RWPE1 (cell line): ENCODE data around the gene TMED4.

Experiments
- CTCF ChIA-PET: fragments of 350-600 bp; sonication (Branson Sonifier 250); formaldehyde crosslinking; extraction: SDS; loops from one replicate; lab custom pipeline; 2021; lab: Yijun Ruan, JAX
- POLR2A ChIA-PET: fragments of 400-600 bp; formaldehyde crosslinking; extraction: SDS; loops from one replicate; lab custom pipeline; 2020; ENCODE audit warnings: antibody characterized with exemption; ENCODE audit not compliant: low non-redundant PET; lab: Yijun Ruan, JAX
- DNase-seq: peaks from one replicate; pipeline ENCODE4 v3.0.0; 2012; ENCODE audit warnings: low spot score
- H3K27ac ChIP-seq: fragments of 450-650 bp; 2 replicates; pipeline ENCODE4 v1.5.1; 2017
- TF ChIP-seq, protein P1 (sequence below): fragments of 450-650 bp; conservative IDR thresholded peaks from 2 replicates; pipeline ENCODE4 v1.5.1; 2017; ENCODE audit warnings: low read depth, mild to moderate bottlenecking

The TMED4 gene

DNA sequence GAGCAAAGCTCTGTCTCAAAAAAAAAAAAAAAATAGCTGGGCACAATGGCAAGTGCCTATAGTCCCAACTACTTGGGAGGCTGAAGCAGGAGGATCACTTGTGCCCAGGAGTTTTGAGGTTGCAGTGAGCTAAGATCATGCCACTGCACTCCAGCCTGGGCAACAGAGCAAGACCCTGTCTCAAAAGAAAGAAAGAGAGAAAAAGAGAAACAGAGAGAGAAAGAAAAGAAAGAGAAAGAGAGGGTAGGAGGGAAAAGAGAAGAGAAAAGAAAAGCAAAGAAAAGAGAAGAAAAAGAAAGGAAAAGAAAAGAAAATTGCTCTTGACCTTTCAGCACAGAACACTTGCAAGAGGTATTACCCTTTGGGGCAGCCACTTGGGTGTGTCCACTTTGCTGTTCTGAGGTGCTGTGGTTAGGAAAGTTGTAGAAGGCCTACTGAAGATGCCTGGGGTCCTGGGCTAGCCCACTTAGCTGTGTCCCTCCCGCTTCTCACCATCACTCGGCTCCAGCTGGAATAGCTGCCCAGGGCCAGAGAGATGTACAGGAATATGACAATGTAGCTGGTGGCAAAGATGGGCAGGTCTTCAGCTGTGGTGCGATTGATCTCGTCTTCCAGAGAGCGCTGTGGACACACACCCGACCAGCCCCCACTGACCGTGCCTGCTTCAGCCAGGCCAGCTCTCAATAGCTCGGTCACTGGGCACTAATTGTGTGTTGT, 46.5 kb downstream of the TMED4 start:
- ChIA-PET POLR2A (no interaction called here), CTCF (interaction anchor here (0.7 to 1.2 kb wide), 3 partner anchors 13 to 29 kb away, joined by 3 to 5 read pairs (median 4); no protein-coding TSS in a partner anchor)
- H3K27ac ChIP-seq = no peak overlapping the region
- no peak for DNase-seq
- TF ChIP-seq, protein P1, sequence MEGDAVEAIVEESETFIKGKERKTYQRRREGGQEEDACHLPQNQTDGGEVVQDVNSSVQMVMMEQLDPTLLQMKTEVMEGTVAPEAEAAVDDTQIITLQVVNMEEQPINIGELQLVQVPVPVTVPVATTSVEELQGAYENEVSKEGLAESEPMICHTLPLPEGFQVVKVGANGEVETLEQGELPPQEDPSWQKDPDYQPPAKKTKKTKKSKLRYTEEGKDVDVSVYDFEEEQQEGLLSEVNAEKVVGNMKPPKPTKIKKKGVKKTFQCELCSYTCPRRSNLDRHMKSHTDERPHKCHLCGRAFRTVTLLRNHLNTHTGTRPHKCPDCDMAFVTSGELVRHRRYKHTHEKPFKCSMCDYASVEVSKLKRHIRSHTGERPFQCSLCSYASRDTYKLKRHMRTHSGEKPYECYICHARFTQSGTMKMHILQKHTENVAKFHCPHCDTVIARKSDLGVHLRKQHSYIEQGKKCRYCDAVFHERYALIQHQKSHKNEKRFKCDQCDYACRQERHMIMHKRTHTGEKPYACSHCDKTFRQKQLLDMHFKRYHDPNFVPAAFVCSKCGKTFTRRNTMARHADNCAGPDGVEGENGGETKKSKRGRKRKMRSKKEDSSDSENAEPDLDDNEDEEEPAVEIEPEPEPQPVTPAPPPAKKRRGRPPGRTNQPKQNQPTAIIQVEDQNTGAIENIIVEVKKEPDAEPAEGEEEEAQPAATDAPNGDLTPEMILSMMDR = no peak

- CTCF ChIA-PET = interaction anchor here (0.5 to 1.4 kb wide), 9 partner anchors 8 to 707 kb away, joined by 3 to 8 read pairs (median 4); no protein-coding TSS in a partner anchor
- DNase-seq = peak; percentile 51
- TF ChIP-seq, protein P1 = no peak; the same call in 1 of the 2 replicates
- no peak overlapping the region for H3K27ac ChIP-seq
- POLR2A ChIA-PET = no interaction called here
Measured at GRCh38 chr7:44534501-44534900, 47.5 kb downstream of the TMED4 start.

DNA sequence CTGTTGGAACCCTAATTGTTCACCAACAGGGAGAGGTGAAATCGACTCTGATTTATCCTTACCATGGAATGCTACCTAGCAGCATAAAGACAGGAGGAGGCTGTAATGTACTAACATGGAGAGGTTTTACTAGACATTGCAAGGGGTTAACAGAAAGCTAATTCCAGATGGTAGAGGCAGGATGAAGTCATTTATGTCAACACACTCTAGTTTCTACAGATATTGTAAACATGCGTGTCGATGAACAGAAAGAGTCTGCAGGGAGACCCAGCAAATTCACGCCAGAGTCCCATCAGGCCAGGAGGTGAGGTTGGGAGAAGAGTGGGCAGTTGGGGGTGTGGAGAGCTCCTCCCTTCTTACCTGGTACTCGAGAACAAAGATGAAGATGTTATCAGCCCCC, 47.9 kb downstream of the TMED4 start:
- DNase-seq = no peak
- POLR2A ChIA-PET = no interaction called here
- TF ChIP-seq, protein P1 = no peak
- H3K27ac ChIP-seq = no peak overlapping the region
- CTCF ChIA-PET = interaction anchor here (0.9 to 1.4 kb wide), 7 partner anchors 9 to 36 kb away, joined by 3 to 8 read pairs (median 5); no protein-coding TSS in a partner anchor

- CTCF ChIA-PET = interaction anchor here (0.6 to 1.4 kb wide), 3 partner anchors 9 to 314 kb away, joined by 3 to 4 read pairs (median 3); no protein-coding TSS in a partner anchor
- TF ChIP-seq, protein P1 = no peak
- DNase-seq = no peak
- POLR2A ChIA-PET = no interaction called here
- no peak overlapping the region for H3K27ac ChIP-seq
Measured at GRCh38 chr7:44533301-44534055, 48.6 kb downstream of the TMED4 start.

DNA sequence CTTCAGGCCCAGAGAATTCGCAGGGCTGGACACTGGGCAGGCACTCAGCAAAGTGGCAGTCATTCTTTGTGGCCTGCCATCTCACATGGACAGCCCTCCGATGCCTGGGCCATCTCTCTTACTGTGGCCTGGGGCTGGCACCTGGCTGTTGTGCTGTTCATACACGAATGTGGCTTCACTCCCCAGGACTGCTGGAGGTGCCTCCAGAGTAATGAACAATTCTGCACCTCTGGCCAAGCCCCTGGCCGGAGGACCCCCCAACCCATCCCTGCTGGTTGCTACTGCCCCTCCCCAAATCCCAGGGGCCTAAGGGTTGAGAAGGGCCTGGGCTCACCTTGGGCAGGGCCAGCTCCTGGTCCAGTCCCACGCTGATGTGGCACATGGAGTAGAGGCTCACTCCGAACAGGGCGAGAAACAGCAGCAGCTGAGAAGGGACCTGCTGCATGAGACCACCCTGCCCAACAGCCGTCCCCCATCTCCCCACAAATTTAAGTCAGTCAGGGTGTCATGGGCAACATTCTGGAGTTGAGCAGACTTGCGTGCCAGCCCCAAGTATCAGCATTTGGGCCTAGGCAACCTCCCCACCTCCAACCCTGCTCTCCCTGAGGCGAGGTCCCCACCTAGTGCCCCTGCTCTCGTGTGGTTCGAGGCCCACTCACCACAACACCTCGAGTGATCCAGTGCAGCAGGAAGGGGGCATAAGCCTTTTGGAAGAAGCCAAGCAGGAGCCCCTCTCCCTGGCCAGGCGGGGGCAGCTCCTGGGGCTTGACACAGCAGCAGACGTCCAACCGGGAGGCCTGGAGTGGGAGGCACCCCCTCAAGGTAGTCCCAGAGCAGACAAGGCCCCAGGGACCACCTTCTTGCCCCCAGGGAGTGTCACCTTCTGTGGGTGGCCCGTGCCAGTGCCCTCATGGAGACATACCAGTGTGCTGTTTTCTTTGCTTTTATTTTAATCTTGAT, 50.3 kb downstream of the TMED4 start:
- ChIA-PET POLR2A (no interaction called here), CTCF (interaction anchor here (0.7 kb wide), 1 partner anchor 70 kb away, joined by 3 read pairs; no protein-coding TSS in a partner anchor)

More for the DNA sequence above, 50.3 kb downstream of the TMED4 start:
- DNase-seq = no peak
- TF ChIP-seq, protein P1 = no peak
- no peak overlapping the region for H3K27ac ChIP-seq
